HG02642 (cell line): ENCODE measurements around the gene DNASE1L3.

Source experiments
- ATAC-seq: cut with Tn5 transposase; IDR thresholded peaks from one replicate; pipeline ENCODE4 v1.9.1; 2021; ENCODE audit warnings: mild to moderate bottlenecking; ENCODE audit not compliant: unreplicated experiment, poor library complexity

DNASE1L3 gene

GRCh38 chr3:58164199-58164879 lies 46.4 kb downstream of the DNASE1L3 start:
- ATAC-seq, result no peak

GRCh38 chr3:58163234-58163633 lies 47.5 kb downstream of the DNASE1L3 start:
- ATAC-seq, result no peak

GRCh38 chr3:58161435-58162398 lies 49.1 kb downstream of the DNASE1L3 start:
- no peak for ATAC-seq

- ATAC-seq, result no peak
Observed at GRCh38 chr3:58160399-58160798, 50.4 kb downstream of the DNASE1L3 start.

- ATAC-seq, result no peak
Observed at GRCh38 chr3:58158442-58159153, 52.2 kb downstream of the DNASE1L3 start.

- ATAC-seq, result no peak
Observed at GRCh38 chr3:58157700-58158099, 53.1 kb downstream of the DNASE1L3 start.

GRCh38 chr3:58155838-58156237 lies 54.9 kb downstream of the DNASE1L3 start:
- ATAC-seq, result no peak

GRCh38 chr3:58154626-58155449 lies 55.9 kb downstream of the DNASE1L3 start:
- ATAC-seq, result no peak

GRCh38 chr3:58153371-58153770 lies 57.4 kb downstream of the DNASE1L3 start:
- ATAC-seq, result no peak

GRCh38 chr3:58152225-58153015 lies 58.4 kb downstream of the DNASE1L3 start:
- ATAC-seq, result no peak

GRCh38 chr3:58151637-58152036 lies 59.1 kb downstream of the DNASE1L3 start:
- ATAC-seq, result no peak

GRCh38 chr3:58150810-58151199 lies 60.0 kb downstream of the DNASE1L3 start:
- ATAC-seq, result no peak

- ATAC-seq, result no peak
Observed at GRCh38 chr3:58150130-58150809, 60.5 kb downstream of the DNASE1L3 start.

GRCh38 chr3:58148049-58148448 lies 62.7 kb downstream of the DNASE1L3 start:
- no peak for ATAC-seq

GRCh38 chr3:58144478-58145325 lies 66.1 kb downstream of the DNASE1L3 start:
- no peak for ATAC-seq

GRCh38 chr3:58143417-58144055 lies 67.2 kb downstream of the DNASE1L3 start:
- no peak for ATAC-seq
